HG03103 (cell line): ENCODE measurements around the gene DYNC1I1.

ENCODE experiments used
- ATAC-seq: cut with Tn5 transposase; IDR thresholded peaks from one replicate; pipeline ENCODE4 v1.9.1; 2021; ENCODE audit warnings: low read depth; ENCODE audit not compliant: unreplicated experiment

The DYNC1I1 gene

DNA sequence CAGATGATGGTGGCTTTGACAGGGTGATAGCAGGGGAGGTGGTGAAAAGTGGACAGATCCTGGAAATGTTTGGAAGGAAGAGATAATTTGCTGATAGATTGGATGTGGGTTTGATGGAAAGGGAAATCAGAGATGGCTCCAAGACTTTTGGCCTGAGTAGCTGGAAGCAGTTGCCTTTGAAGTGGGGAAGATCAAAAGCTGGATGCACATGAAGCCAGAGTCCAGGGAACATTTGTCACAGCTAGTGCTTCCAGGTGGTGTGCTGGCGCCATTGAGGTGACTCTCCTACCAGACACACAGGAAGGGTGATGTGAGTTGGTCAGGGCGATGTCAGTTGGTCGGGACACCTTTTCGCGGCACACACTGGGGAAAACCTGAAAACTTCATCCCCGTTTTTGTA lies 15.9 kb downstream of the DYNC1I1 start:
- no peak for ATAC-seq

DNA sequence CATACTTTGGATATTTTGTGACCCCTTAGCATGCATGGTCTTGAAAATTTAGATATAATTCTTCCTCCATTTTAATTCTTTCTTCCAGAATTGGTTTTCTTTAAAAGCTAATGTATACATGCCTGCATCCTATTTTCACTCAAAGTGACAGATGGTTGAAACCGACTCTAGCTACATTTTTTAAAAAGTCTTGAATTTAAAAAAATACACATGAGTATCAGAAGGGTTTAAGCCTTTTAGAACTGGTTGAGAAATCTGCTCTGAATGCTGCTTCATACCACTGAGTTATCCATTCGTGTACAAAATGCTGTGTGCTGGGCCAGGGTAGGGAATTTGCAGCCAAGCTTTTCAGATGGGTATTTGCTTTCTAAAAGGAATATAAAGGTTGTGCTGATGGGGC lies 16.5 kb downstream of the DYNC1I1 start:
- ATAC-seq = no peak

- no peak for ATAC-seq
These were observed 21.3 kb downstream of the DYNC1I1 start for GRCh38 chr7:95793658-95794057.

- peak; percentile 74 for ATAC-seq
These were observed 22.7 kb downstream of the DYNC1I1 start for GRCh38 chr7:95794917-95795515.

DNA sequence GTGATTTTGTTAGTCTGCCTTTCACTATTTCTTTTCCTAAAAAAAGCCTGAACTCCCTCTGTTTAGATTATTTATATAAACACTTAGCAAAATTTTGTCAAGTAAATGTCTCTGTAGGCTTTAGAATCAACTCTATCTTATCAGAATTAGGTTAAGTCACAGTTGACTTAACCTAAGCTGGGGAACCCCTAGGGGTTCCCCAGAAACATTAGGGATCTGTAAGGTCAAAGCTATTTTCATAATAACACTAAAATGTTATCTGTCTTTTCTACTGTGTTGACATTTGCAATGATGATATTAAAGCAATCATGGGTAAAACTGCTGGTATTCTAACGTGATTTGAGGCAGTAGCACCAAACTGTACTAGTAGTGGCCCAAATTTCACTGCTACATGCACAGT lies 24.3 kb downstream of the DYNC1I1 start:
- ATAC-seq = no peak

DNA sequence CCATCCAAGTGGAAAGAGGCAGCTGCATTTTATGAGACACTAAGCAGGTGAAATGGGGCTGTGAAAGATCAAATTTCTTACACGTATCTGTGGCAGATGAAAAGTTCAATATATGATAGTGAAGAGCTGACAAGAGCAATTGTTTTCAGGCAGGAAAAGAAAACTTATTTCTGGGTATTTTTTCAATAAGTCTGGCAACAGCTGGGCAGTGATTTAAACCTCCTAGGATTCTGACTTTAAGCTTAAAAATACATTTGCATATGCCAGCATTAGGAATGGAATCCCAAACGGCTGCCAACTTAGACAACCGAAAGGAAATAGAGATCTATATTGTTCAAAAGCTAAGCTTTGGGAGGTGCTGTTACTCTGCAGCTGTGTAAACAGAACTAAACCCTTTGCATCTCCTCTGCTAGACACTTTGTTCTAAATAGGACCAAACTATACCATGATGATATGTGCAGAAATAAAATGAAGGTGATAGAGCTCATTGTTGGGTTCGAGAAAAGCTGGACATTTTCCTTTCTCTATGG lies 26.1 kb downstream of the DYNC1I1 start:
- no peak for ATAC-seq

- no peak for ATAC-seq
These were observed 28.4 kb downstream of the DYNC1I1 start for GRCh38 chr7:95800787-95801186.

DNA sequence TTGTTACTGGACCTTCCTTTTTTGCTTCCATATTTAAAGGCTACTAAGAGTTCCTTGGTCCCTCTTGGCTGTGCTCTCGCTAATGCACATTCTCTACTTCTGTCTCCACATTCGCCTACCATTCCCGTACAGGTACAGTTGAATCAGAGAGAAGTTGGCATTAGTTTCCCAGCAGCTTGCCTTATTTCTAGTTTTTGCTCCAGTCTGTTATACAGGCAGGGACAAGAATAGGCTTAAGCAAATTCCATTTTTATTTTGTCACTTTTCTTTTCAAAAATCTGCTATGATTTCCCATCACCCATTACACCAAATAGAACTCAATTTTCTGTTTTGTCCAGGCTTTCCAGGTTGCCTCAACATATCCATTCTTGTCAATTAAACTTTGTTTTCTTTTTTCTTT lies 29.9 kb downstream of the DYNC1I1 start:
- ATAC-seq = no peak

GRCh38 chr7:95804052-95804451 lies 31.7 kb downstream of the DYNC1I1 start:
- no peak for ATAC-seq

- ATAC-seq = no peak
These were observed 33.6 kb downstream of the DYNC1I1 start for GRCh38 chr7:95805909-95806308.

GRCh38 chr7:95808396-95808795 lies 36.0 kb downstream of the DYNC1I1 start:
- ATAC-seq = no peak

GRCh38 chr7:95811846-95812445 lies 39.6 kb downstream of the DYNC1I1 start:
- ATAC-seq = no peak

- ATAC-seq = no peak
These were observed 42.4 kb downstream of the DYNC1I1 start for GRCh38 chr7:95814721-95815120.

DNA sequence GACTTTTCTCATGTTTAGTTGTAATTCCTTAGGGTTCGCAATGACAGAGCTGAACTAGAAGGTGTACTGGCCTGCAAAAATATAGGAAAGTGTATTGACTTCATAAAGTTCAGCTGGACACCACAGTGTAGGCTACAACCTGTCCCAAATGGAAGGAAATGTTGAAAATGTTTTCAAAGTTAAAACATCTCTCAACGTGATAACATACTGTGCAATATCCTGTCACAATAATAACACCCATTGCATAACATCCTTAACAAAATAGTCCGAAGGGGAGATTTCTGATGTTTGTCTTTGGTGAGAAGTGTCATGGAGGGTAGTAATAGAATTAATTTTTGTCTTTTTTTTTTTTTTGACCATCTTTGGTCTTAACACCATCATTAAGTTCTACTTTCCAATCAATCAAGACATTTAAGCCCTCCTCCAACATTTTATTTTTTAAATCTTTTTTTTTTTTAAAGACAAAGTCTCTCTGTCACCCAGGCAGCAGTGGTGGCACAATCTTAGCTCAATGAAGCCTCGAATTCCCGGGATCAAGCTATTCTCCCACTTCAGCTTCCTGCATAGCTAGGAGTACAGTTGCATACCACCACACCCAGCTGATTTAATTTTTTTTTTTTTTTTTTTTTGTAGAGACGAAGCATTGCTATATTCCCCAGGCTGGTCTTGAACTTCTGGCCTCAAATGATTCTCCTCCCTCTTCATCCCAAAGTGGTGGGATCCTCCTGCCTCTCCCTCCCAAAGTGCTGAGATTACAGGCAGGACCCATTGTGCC lies 45.7 kb downstream of the DYNC1I1 start:
- ATAC-seq = no peak

GRCh38 chr7:95820778-95821177 lies 48.4 kb downstream of the DYNC1I1 start:
- no peak for ATAC-seq

GRCh38 chr7:95822717-95823116 lies 50.4 kb downstream of the DYNC1I1 start:
- ATAC-seq = no peak

- no peak for ATAC-seq
These were observed 52.3 kb downstream of the DYNC1I1 start for GRCh38 chr7:95824616-95825015.

DNA sequence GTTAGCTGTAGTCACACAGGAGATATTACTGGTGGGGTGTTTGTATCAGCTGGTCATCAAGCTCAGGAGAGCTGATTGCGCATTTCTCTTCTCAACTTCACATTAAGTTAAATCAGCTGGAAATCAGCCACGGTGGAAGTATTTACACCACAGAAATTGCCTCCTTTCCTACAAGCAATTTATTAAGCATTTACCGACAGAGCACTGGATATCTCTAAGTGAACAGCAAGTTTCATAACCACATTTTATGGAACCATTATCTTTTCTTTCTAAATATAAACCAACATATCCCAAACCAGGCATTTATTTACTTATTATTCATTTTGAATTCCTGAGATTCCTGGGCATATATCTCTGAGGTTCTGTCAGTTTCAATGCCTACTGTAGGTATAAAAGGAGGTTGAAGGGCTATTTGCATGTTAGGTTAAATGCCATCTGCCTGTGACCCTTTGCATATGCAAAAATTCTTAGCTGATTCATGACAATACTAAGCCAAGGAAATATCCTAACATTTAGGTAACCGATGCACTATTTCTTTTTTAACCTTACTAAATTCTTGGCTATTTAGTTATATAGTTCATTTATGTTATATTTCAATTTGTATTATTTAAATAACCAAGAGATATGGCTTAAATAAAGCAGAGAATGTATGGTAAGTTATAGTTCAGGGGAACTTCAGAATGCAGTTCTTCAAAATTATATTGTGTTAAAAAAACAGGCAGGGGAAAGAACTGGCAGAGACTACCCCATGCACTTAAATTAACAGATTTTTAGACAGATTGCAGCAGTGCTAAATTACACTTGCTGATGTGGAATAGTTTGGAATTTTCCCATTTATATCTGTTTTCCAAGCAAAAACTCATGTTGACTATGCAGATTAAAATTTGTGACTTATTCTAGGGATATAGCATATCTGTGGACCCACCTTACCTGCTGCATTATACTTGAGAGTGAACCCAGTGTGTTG lies 56.8 kb downstream of the DYNC1I1 start:
- no peak for ATAC-seq

DNA sequence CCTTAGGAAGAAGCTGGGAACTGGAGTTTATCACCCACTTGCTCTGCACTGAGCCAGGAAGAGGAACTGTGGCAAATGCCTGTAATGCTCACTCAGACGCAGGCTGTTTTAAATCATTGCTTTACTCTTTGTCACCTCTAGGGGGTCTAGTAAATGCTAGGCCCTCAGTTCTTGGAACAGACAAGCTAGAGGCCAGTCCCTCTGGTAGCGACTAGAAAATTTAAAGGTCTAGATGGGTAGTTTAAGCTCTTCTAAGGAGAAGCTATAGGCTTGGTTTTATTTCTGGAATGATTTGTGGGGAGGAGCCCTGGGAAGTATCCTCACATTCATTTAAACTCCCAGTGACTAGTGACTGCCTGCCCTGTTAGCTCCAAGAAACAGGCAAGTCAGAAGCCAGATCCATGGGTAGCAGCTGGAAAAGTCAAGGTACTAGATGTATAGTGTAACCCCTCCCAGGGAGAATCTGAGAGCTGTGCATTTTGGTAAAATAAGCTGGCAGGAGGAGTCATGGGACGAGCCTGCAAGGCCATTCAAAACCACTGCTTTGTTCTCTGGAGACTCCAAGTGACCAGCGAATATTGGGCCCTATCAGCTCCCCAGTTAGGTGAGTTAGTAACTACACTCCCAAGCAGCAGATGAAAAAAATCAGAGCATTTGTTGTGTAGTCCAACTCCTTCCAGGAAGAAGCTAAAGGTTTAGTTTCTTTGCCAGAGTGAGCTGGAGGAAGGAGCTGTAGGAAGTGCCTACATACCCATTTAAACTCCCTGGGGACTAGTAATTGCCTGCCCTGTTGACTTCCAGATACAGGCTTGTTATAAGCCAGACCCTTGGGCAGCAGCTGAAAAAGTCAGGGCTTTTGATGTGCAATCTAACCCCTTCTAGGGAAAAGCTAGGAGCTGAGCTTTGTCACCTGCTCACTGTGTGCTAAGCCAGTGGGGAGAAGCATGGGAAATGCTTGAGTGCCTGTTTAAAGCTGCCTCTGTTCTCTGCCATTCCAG lies 68.9 kb downstream of the DYNC1I1 start:
- ATAC-seq = peak; percentile 98
